Measurements from ENCODE around the gene ETFA.
A peak's percentile ranks its signal among the peaks of the same experiment; 100 is the strongest.
"Not testable (repeated sequence)": the region's sequence is repeated elsewhere in the genome, so short reads cannot be mapped to it uniquely, and the experiment has no call there.

ETFA gene

GRCh38 chr15:76267077-76267476, 44.2 kb downstream of the ETFA start:
- no peak for DNase-seq

DNA sequence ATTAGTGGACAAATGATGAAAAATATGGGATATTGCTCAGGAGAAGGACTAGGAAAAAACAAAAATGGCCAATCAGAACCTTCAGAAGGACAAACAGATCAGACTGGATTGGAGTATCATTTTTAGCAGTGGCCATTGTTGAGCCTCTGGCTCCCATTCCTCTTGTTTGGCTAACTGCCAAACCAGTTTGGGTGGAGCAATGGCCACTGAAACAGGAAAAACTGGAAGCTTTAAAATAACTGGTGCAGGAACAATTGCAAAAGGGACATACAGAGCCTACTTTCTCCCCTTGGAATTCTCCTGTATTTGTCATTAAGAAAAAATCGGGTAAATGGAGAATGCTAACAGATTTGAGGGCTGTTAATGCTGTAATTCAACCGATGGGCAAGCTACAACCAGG, 45.5 kb downstream of the ETFA start:
- DNase-seq = not testable (repeated sequence)

GRCh38 chr15:76260246-76260938, 50.9 kb downstream of the ETFA start:
- DNase-seq = no peak

GRCh38 chr15:76259392-76259791, 51.9 kb downstream of the ETFA start:
- DNase-seq = no peak

DNA sequence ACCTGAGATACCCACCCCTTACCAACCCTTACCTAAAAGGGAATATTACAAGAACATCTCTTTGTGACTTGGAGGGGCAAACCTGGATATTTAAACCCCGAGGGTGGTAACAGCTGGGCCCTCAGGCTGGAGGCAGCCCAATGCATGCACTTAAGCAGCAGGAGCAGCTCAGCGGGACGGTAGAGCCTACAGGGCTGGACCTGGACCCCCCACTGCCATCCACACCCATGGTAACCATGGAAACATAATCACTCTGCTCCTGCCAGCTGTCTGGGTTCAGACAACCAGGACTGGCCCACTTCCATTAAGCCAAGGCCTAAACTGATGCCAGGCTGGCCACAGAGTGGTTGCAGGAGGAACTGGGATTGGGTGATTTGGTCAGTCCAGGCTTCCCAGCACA, 52.8 kb downstream of the ETFA start:
- no peak for DNase-seq

DNA sequence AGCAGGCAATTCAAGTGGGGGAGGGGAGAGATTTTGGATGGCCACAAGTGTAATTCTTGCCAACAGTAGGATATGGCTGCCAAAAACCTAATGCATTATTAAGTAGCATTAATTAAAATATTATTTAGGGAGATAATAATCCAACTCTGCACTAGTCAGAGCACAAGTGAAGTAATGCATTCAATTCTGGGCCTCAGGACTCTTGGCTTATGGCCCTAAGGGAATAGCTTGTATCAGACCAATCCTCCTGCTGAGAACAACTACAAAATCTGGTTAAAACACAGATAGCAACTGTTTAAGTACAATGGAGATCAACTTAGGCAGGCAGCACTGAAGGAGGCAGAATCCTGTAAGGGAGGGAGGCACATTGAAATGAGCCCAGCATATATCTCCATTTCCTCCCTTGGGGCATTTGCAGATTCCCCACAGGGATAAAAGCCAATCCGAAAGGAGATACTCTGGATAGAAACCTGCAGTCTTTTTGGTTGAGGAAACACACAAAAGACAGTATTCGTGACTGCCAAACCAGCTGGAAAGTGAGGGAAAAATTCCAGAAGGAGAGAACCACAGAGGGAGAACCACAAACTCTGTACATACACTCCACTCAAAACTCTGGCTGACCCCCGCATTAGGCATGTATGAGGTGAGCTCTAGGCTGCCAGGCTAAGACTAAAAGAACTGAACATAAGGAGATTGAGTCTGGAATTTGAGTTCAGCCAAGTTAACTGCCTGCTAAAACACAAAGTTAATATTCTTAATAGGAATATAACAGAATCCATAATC, 57.4 kb downstream of the ETFA start:
- DNase-seq = no peak

GRCh38 chr15:76252249-76252648, 59.0 kb downstream of the ETFA start:
- DNase-seq = no peak

DNA sequence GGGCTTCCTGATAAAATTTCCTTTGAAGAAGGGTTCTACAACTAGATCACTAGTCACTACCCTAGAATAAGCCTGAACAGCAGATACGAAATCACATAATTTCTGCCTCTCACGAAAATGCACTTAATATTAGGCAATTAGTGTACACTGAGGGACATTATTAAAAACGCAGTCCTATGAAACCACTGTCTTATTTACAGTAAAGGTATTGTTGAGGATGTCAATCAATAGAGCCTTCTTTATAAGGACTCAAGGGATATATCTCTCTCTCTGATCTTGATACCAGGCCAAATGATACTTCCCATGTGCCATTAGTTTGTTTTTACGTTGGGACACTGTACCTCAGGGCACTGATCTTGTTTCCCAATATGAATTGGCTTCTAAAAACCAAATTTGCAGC, 59.6 kb downstream of the ETFA start:
- DNase-seq = no peak

GRCh38 chr15:76245072-76245610, 66.1 kb downstream of the ETFA start:
- DNase-seq = no peak

DNA sequence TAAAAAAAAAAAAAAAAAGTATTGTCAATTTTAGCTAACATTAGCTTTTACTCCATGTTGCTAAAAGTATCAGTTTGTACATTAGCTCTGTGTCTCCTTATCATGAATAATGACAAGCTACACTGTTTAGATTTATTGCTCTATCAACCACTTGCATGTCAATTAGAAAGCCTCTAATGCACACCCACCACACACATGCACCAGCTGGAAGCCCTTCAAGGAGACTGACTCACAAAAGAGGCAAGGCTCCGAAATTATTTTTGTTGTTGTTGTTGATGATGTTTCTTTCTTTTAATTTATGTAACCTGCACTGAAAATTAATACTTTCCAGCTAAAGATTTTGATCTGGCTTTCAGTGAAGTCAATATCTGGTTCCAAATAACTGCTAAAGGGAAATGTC, 71.5 kb downstream of the ETFA start:
- no peak for DNase-seq

DNA sequence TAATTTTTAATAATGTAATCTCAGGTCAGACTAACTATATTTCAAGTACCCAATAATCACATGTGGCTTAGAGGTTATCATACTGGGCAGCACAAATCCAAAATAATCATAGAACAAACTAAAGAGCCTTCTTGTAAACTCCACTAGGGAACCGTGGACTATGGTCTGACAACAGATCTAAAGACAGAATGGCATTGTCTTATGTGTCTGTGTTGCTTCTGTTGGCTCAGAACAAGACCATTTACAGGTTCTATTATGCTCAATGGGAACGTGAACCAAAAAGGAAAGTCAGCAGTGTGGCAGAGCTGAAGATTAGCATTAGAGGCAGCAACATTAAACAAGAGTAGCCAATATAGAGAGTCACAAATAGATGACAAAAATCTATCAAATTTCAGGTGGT, 74.9 kb downstream of the ETFA start:
- no peak for DNase-seq

- DNase-seq = peak; percentile 67
These were observed 76.0 kb downstream of the ETFA start for GRCh38 chr15:76235186-76235826.

DNA sequence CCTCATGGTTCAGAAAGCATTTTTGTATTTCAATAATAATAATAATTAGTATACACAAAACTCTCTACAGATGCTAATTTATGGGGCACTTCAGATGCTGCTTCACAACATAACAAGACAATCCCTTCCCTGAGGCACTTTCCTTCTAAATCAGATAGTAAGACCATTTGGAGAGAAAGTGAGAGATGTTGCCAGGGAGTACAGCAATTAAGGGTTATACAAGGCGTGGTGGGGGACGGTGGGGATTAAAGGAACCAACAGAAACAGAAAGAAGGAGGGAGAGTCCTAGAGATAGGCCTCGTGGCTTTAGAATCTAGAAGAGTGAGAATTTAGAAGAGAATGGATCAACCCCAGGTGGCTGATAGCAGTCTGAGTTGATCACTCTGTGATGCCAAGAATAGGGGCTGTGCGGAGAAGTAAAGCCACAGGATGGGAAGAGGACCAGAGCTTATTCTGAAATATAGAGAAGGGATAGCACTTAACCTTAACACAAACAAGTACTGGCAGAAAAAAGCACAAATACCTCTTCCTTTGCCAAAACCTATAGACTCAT, 76.9 kb downstream of the ETFA start:
- DNase-seq = no peak

DNA sequence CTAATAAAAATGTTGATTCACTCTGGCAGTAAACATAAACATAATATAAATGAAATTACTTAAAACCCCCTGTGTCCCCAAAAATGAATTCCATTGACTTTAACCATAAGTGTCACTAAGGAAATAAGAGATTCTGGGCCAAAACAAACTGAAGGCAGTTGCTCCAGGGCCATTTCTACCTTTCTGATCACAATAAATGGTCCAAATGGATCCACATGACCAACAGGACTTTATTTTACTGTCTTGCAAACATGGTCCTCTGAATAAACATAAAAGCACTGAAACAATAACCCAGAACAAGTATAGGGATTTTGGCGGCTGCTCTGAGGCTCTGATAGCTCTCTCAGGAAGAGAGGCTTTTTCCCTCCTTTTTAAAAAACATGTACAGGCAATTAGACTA, 77.3 kb downstream of the ETFA start:
- DNase-seq = no peak

- DNase-seq = no peak
These were observed 82.0 kb downstream of the ETFA start for GRCh38 chr15:76229266-76229665.

GRCh38 chr15:76223521-76223920, 87.7 kb downstream of the ETFA start:
- no peak for DNase-seq

GRCh38 chr15:76222159-76222558, 89.1 kb downstream of the ETFA start:
- no peak for DNase-seq

DNA sequence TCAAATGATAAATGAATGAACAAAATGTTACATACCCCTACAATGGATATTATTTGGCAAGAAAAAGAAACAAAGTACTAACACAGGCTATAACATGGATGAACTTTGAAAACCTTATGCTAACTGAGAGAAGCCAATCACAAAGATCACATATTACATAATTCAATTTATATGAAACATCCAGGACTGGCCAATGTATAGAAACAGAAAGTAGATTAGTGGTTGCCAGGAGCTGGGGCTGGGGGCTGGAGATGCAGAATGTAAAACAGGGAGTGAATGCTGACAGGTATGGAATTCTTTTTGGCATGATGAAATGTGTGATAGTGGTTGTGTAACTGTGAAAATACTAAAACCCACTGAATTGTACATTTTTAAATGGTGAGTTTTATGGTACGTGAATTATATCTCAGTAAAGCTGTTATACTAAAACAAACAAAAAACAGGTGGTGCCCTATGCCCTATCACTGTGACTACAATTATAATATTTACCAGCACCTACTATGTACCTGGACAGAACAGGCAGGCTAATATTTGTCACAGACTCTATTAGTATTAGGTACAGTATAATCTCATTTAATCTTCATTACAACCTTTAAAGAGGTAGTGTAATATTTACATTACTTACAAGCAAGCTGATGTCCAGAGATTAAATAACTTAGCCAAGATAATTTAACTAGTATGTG, 90.0 kb downstream of the ETFA start:
- DNase-seq = no peak

DNA sequence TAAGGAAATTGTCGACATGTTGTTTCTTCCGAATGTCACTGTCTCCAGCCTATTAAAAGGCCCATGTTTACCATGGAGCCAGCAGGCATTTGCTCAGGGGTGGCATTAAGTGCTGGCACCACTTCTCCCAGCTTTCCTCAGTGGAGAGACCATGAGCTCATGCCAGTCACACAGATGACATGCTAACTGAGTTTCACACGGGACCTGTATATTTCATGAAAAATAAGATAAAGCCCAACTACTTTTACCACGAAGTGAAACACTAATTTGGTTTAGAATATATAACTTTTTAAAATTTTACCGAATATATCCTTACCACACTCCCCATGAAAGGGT, 93.4 kb downstream of the ETFA start:
- DNase-seq = no peak

DNA sequence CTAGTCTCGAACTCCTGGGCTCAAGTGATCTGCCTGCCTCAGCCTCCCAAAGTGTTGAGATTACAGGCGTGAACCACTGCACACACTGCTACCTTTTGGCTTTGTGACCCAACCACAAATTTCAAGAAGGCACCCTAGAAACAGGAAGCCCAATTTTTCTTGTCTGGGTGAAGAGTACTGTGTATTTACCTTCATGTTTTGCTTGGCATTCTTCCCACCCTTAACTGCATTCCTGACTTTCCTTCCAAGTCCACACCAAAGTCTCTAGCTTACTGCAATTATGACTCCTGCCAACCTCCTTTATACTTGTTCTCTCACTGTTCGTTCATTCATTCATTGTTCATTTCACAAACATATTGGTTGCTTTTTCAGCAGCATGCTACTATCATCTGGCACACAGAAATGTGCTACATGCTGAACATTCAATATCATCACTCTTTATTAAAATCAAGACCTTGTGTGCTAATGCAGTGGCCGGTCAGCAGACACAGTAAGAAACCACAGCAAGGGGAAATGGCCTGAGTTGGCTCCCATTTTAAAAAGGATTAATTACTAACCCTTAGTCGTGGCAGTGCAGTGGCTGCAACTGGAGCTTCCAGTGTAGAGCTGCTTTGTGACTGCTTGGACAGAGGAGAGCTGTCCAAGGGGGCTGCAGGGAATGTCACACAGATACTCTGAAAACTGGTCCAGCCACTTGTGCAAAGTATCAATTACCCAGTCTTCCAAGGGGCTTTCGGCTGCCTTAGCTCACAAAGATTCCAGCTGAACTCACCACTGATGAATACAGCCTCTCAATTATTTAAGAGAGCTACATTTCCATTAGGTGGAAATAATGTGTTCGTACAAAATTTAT, 94.0 kb downstream of the ETFA start:
- no peak for DNase-seq

DNA sequence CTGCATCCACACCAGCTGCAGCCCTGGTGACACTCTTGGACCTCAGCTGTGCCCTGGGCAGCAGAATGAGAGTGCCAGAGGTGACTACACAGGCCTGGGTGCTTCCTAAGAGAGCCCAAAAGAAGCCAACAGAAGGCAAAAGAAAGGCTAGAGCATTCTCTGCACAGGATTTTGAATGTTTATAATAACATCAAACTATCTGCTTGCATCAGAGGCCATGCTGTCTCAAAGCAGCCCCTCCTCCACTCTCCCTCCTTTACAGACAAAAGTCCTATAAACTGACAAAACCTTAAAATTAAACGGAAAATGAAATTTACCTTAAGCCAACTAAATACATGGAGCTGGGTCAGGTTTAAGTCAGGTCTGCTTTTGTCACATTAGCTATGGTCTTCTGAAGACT, 95.6 kb downstream of the ETFA start:
- DNase-seq = no peak

DNA sequence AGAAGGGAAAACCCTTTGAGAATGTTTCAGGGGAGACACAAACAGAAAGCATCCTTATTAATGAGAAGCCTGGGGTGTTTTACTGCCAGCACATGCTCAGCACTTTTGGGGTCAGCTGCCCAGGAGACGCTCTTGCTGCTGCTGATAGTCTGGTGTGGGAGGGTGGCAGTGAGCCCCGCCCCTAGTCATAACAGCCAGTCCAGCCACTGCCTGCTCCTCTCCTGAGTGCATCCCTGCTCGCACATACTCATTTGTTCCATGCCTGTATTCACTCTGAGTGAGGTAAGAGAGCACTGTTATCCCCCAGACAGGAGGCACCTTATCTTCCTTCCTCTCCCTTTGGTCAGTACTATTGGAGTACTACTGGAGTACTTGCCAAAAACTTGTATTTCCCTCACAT, 101.3 kb downstream of the ETFA start:
- no peak for DNase-seq
